HEK293T (cell line): Measurements from ENCODE around the gene ZDHHC9.

Source experiments
- ARNT ChIP-seq: fragments of 450-650 bp; IDR thresholded peaks from 2 replicates; pipeline ENCODE4 v1.6.1; 2017; ENCODE audit warnings: mild to moderate bottlenecking
- LEF1 ChIP-seq: fragments of 450-650 bp; IDR thresholded peaks from 2 replicates; pipeline ENCODE4 v1.6.1; 2017; ENCODE audit warnings: mild to moderate bottlenecking, borderline replicate concordance

DNA sequence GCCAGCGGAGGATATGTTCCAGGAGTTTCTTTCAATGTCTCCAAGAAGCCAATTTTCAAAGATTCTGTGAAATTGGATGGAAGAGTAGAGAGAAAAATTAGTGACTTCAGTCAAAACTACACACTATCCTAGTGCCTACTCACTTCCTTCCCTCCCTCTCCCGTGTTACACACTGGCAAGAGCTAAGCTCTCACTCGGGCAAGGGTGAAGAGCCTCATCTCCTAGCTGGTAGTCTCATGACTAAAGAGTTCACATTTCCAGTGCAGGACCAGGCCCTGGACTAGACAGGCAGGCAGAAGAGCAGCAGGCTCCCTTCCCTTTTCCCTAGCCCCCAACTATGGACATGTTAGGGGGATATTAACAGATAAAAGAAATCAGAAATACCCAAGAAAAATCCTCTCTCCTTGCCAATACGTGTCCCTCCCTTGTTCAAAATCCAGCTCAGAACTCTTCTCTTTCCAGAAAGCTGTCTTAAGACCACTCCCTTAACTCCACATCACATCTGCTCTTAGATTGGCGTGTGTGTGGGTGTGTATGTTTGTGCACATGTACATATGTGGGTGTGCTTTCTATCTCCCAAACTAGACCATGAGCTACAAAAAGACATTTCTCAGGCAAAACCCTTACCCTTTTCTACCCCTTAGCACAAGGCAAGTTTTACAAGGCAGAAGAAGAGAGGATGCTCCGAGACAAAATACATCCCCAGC, 29.9 kb downstream of the ZDHHC9 start:
- no peak for TF ChIP-seq ARNT
- no peak for TF ChIP-seq LEF1
